GF-D8 (cell line): ENCODE measurements around the gene HYAL4.

ENCODE experiments used
- DNase-seq: peaks from one replicate; lab custom pipeline; 2025; lab: John Stamatoyannopoulos, UW

The HYAL4 gene

GRCh38 chr7:123916240-123916724 lies 71.3 kb downstream of the HYAL4 start:
- no peak for DNase-seq

GRCh38 chr7:123917878-123918277 lies 72.9 kb downstream of the HYAL4 start:
- DNase-seq, result no peak

GRCh38 chr7:123918309-123918708 lies 73.3 kb downstream of the HYAL4 start:
- no peak for DNase-seq

GRCh38 chr7:123923599-123923998 lies 78.6 kb downstream of the HYAL4 start:
- DNase-seq, result no peak

DNA sequence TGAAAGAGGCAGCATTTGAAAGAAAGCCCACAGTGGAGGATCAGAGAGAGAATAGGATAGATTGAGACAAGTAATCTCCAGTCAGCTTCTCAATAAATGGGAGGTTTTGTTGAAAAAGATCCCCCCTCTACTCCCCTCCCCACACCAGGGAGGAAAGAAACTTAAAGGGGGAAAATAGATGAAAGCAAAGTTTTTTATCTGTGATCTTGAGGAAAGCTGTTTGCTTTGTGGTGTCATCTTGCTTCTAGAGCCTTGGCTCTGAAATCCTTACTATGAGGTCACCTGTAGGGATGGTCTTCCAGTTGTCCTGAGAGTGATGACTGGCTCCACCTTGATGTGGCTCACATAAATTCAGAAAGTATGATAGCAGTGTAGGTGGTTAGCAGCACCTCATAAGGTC lies 80.0 kb downstream of the HYAL4 start, which contains the start of gene SPAM1:
Gene SPAM1 (plus strand): TSS at position 301 of the 400 bp plus-strand sequence. CDS start 28,330 bp downstream, outside the sequence.
- DNase-seq, result no peak
